HG03103 (cell line): Measurements from ENCODE around the gene PPP2CA.
"Not testable (repeated sequence)": the region's sequence is repeated elsewhere in the genome, so short reads cannot be mapped to it uniquely, and the experiment has no call there.

Source experiments
- ATAC-seq: cut with Tn5 transposase; IDR thresholded peaks from one replicate; pipeline ENCODE4 v1.9.1; 2021; ENCODE audit warnings: low read depth; ENCODE audit not compliant: unreplicated experiment

Gene PPP2CA

GRCh38 chr5:134245692-134246091 lies 19.8 kb upstream of the PPP2CA start:
- no peak for ATAC-seq

- no peak for ATAC-seq
Observed at GRCh38 chr5:134245101-134245604, 19.3 kb upstream of the PPP2CA start.

- no peak for ATAC-seq
Observed at GRCh38 chr5:134242146-134242545, 16.3 kb upstream of the PPP2CA start.

DNA sequence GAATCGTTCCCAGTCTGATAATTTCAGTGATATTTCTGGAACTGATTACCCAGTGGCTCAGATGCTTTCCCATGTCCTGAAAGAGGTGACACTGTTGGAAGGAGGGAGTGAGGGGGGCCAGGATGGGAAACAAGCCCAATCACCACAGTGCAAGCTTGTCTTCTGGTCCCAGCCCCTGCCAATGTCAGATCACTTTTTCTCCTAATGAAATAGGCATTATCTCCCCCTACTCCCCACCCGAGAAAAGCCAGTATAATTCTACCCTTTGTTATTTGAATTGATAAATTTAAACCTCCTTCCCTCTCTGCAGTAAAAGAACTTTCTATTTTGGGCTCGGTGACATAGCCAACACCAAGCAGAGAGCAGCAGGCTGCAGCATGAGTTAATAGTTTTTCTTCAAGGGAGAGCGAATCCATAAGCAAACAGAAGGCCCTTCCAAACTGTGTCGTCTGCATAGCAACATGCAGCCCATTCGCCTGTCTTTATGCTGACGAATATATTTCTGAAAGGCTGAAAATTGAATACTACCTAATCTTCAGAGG lies 14.6 kb upstream of the PPP2CA start:
- no peak for ATAC-seq

DNA sequence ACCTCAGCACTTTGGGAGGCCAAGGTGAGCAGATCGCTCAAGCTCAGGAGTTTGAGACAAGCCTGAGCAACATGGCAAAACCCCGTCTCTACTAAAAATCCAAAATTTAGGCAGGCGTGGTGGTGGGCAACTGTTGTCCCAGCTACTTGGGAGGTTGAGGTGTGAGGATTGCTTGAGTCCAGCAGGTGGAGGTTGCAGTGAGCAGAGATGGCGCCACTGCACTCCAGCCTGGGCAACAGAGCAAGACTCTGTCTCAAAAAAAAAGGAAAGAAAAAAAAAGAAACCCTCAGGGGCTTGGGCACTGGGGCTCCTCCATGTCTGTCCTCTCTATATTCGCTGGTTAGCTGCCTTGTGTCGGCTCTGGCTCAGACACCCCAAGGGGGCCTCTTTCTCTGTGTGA lies 10.9 kb upstream of the PPP2CA start:
- ATAC-seq: no peak

DNA sequence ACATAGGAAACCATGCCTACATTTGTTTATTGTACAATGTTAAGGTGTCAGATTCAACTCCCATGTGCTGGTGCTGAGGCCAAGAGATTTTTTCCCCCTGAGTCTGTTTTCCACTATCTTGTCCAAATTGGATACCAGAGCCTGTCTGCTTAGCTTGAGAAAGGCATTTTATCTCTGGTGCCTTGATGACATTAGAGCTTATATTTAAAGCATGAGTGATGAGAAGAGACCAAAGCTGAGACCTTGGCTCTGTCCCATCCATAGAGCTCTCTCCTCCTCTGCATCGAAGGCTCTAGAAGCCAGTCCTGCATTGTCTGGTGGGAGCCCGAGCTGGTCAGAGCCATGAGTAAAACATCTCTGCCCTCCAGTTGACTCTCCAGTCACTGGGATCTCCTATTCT lies 10.4 kb upstream of the PPP2CA start:
- no peak for ATAC-seq

GRCh38 chr5:134228624-134229023 lies 2.8 kb upstream of the PPP2CA start:
- ATAC-seq: no peak

DNA sequence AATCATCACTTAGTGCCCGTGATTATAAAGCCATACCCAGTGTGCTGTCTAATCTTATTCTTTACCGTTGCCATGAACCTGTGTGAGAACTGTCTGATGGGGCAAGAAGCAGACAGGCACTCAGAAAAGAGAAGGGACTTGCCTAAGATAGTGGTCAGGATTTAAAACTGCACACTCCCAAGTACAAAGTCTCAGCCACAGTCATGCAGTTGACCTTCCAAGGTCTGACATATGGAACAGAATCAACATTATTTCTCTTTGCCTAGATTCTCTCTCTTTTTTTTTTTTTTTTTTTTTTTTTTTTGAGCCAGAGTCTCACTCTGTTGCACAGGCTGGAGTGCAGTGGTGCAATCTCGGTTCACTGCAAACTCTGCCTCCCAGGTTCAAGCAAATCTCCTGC lies 1.9 kb upstream of the PPP2CA start:
- no peak for ATAC-seq

DNA sequence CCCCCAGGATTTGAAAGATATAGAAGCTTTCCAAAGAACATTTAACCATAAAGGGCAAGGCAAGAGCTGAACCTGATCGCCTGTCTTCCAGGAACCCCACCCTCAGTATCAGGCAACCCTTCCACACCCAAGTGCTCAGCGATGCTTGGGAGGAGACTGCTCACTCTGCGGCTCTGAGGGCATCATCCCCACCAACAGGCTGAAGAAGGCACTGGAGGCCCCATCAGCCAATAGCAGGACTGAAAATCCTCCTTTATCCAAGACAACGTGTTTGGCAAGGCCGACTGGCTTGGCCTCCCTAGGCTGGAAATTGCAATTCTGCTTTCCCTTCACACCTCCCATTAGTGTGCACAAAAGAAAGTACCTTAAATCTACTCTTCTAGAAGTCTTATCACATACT lies 1.4 kb upstream of the PPP2CA start:
- ATAC-seq: no peak

- ATAC-seq: peak; percentile 14
Observed at GRCh38 chr5:134226441-134227192, 744 bp upstream of the PPP2CA start.

DNA sequence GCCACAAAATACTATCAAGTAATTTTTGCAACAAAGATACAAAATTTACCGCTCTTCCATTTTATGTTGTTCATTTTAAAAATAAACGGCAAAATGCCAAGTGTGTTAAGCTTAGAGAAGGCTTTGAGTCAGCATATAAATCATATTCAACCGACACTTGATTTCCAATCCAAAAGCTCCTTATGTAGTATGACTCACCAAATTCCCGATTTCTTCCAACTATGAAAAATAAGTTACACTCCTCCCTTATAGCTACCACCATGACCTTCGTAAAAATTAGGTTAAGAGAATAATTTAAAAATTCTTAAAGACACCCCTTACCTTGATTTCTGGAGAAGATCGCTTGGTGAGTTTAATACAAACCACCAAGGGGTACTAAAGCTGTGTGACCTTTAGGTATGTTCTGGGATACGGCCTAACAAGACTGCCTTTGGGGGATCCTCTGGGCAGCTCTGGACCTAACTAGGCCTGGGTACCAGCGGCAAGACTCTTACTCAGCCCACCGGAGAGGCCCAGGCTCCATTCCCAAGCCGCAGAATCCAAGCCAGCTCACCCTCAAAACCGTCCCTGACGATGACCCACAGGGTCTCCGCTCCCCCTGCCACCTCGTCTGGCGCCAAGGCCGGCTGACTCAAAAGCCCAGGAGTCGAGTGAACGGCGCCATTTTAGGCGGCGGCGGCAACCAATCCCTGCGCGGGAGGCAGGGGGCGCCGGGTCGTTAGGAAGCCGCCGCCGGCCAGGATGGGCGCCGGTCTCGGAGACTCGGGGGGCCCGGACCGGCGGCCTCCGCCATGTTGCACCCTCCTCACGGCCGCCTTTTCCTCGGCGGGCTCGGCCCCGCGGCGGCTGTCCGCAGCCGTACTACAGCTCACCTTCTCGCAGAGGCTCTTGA lies 739 bp downstream of the PPP2CA start:
- ATAC-seq: peak; percentile 30

GRCh38 chr5:134223406-134224248 lies 2.2 kb downstream of the PPP2CA start:
- no peak for ATAC-seq

GRCh38 chr5:134221690-134222089 lies 4.2 kb downstream of the PPP2CA start:
- not testable (repeated sequence) for ATAC-seq

DNA sequence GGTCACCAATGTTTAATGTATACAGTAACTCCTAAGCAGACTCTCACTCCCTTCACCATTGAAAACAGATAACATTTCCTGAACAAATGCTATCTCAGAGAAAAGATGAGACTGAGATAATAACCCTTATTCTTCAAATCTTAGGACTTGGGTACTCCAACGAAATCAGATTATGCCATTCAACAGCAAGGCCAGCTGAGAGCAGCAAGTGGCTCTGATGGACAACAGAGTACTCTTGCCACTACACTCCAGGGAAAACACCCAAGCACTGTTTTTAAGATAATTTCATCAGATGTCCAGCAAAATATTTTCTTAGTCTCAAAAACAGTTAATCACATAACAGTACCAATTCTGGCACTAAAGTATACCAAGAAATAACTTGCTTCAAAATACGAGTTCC lies 10.1 kb downstream of the PPP2CA start:
- no peak for ATAC-seq

DNA sequence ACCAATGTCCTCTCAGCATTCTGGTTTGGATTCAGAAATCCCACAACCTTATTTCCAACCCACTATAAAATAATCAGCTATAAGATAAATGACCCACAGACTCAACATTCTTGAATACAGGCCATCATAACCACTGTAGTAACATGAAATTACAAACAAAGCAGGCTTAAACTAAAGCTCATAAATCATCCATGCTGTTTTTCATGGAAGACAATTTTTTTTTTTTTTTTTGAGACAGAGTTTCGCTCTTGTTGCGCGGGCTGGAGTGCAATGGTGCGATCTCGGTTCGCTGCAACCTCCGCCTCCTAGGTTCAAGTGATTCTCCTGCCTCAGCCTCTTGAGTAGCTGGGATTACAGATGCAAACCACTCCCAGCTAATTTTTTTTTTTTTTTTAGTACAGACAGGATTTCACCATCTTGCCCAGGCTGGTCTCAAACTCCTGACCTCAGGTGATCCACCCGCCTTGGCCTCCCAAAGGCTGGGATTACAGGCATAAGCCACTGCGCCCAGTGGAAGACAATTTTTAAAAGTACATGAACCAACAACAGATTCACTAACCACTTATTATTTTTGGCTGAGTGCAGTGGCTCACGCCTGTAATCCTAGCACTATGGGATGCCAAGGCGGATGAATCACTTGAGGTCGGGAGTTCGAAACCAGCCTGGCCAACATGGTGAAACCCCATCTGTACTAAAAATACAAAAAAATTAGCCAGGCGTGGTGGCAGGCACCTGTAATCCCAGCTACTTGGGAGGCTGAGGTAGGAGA lies 14.4 kb downstream of the PPP2CA start:
- not testable (repeated sequence) for ATAC-seq

GRCh38 chr5:134209477-134210245 lies 16.2 kb downstream of the PPP2CA start:
- ATAC-seq: no peak

DNA sequence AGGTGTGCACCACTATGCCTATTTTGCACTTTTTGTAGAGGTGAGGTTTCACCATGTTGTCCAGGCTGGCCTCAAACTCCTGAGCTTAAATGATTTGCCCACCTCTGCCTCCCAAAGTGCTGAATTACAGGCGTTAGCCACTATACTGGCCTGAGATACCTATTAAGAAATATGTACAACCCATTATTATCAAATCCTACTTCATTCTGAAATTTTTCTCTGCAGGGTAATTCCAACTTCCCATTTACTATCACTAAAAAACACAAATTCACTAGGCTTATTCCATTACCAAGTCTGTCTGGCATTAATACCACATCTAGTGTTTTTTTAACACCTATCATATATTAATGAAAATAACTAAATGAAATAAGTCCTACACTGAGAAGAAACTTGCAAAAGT lies 18.2 kb downstream of the PPP2CA start:
- ATAC-seq: no peak

DNA sequence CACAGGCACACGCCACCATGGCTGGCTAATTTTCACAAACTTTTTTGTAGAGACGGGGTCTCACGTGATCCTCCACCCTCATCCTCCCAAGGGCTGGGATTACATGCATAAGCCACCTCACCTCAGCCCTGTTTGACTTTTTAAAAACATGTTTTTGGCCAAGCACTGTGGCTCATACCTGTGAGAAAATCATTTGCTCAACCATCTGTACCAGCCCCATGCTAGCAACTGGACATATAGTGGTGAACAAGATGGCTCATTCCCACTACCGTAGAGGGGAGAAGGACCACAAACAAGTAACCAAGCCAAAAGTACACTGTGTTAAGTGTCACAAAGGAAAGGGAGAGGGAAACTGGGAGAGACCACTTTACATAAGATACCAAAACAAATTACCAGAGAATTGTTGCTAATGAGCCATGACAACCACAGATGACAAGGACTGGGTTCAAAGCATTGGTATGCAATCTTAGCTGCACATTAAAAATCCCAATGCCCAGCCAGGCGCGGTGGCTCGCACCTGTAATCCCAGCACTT lies 19.2 kb downstream of the PPP2CA start:
- ATAC-seq: no peak

GRCh38 chr5:134204575-134204974 lies 21.3 kb downstream of the PPP2CA start:
- no peak for ATAC-seq
